Activated naive CD4-positive, alpha-beta T cell treated with anti-CD3 and anti-CD28 coated beads for 36 hours (primary cell): ENCODE measurements around the gene ALK. TPM values are rescaled to one million over a fixed set of nuclear protein-coding genes. Genes with fewer than 3 reads are reported as not detected.
A peak's percentile ranks its signal among the peaks of the same experiment; 100 is the strongest.

Experiments
- CTCF ChIA-PET: fragments of 350-600 bp; sonication (Branson Sonifier 250); formaldehyde crosslinking; loops from one replicate; lab custom pipeline; 2021; ENCODE audit warnings: antibody characterized with exemption; lab: Charles Lee
- DNase-seq: peaks from one replicate; pipeline ENCODE4 v3.0.0-alpha.2; 2020
- H3K27ac Mint-ChIP-seq: one replicate; pipeline ENCODE4 v1.8.0; 2021; ENCODE audit warnings: mild to moderate bottlenecking, mixed read lengths
- H3K27me3 Mint-ChIP-seq: one replicate; pipeline ENCODE4 v1.8.0; 2021; ENCODE audit warnings: low read depth, mixed read lengths
- H3K36me3 Mint-ChIP-seq: one replicate; pipeline ENCODE4 v1.8.0; 2021; ENCODE audit warnings: low read depth, mixed read lengths
- H3K4me1 Mint-ChIP-seq: one replicate; pipeline ENCODE4 v1.8.0; 2021; ENCODE audit warnings: low read depth, mixed read lengths
- H3K4me3 Mint-ChIP-seq: one replicate; pipeline ENCODE4 v1.8.0; 2021; ENCODE audit warnings: mild to moderate bottlenecking, moderate library complexity, mixed read lengths
- H3K9me3 Mint-ChIP-seq: one replicate; pipeline ENCODE4 v1.8.0; 2021; ENCODE audit warnings: mixed read lengths
- intact Hi-C: fragments of 100-400 bp; cut with micrococcal nuclease; formaldehyde crosslinking; loops from one replicate; pipeline ENCODE4 v1.15.1; 2023
- total RNA-seq, 2 experiments: library from RNA; stranded (reverse); gene quantifications; one replicate each; pipeline ENCODE4 v1.2.3, GENCODE V29; 2021

Gene ALK
- total RNA-seq, 2 experiments from 2014 or later = not detected

- Mint-ChIP-seq H3K4me3 (no peak overlapping the region), H3K4me1 (no peaks in the 10 kb centered on the region)
- CTCF ChIA-PET = interaction anchor here (0.7 to 1.0 kb wide), 2 partner anchors 623 to 729 kb away, joined by 3 to 4 read pairs; no protein-coding TSS in a partner anchor
Observed at GRCh38 chr2:29296585-29296984, 624.8 kb downstream of the ALK start.

GRCh38 chr2:29295845-29296244, 625.5 kb downstream of the ALK start:
- peak; percentile 42 for DNase-seq
- H3K4me3 Mint-ChIP-seq = no peak overlapping the region
- no peak overlapping the region for H3K27ac Mint-ChIP-seq
- H3K36me3 Mint-ChIP-seq = no peaks in the 10 kb centered on the region
- intact Hi-C loops = loop anchor here (1.0 kb wide), 1 partner anchor 545 kb away; no protein-coding TSS in a partner anchor
- H3K9me3 Mint-ChIP-seq = no peaks in the 10 kb centered on the region
- CTCF ChIA-PET = interaction anchor here (0.7 to 1.0 kb wide), 2 partner anchors 29 to 624 kb away, joined by 3 read pairs; no protein-coding TSS in a partner anchor
- H3K27me3 Mint-ChIP-seq = peaks cover 14% of the 10 kb centered on the region
- no peaks in the 10 kb centered on the region for H3K4me1 Mint-ChIP-seq

More at GRCh38 chr2:29296585-29296984, 624.8 kb downstream of the ALK start:
- intact Hi-C loops = loop anchor here (1.0 kb wide), 1 partner anchor 545 kb away; no protein-coding TSS in a partner anchor
- Mint-ChIP-seq H3K36me3 (no peaks in the 10 kb centered on the region), H3K27me3 (peaks cover 13% of the 10 kb centered on the region), H3K9me3 (no peaks in the 10 kb centered on the region), H3K27ac (no peak overlapping the region)
- DNase-seq = no peak

DNA sequence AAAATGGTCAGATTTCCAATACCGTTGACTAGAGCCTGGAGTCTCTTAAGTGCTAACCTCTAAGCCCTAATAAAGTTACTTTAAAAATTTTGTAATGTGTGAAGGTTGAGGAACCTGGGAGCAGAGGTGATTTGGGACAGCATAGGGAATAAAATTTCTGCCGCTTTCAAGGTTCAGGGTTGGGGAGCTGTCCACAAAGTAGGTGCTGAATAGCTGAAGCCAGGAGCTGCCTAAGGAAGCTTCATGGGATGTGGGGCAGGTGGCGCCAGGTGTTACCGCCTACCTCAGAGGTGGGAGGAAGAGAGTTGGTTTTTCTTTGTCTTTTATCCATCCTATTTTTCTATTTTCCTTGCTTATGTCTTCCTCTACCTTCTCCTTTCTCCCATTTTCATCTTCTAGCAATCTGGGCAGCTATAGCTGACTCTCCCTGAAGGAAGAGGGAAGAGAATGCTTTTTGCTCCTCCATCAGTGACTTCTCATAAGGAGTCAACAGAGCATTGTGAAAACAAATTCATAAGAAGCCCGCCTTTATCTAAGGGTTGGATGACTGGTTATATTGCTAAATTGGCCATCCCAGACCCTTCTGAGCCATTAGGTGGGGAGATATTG, 627.5 kb downstream of the ALK start:
- no peaks in the 10 kb centered on the region for H3K36me3 Mint-ChIP-seq
- DNase-seq = peak; percentile 57
- H3K27ac Mint-ChIP-seq = no peak overlapping the region
- intact Hi-C loops = no loop called here
- H3K4me3 Mint-ChIP-seq = no peak overlapping the region
- peaks cover 19% of the 10 kb centered on the region for H3K27me3 Mint-ChIP-seq
- no peaks in the 10 kb centered on the region for H3K9me3 Mint-ChIP-seq
- no peaks in the 10 kb centered on the region for H3K4me1 Mint-ChIP-seq
- CTCF ChIA-PET = interaction anchor here (0.6 to 0.9 kb wide), 2 partner anchors 15 to 1936 kb away, joined by 4 read pairs; no protein-coding TSS in a partner anchor

- Mint-ChIP-seq H3K36me3 (no peaks in the 10 kb centered on the region), H3K4me1 (no peaks in the 10 kb centered on the region), H3K4me3 (no peak overlapping the region), H3K9me3 (no peaks in the 10 kb centered on the region), H3K27me3 (peaks cover 19% of the 10 kb centered on the region), H3K27ac (no peak overlapping the region)
- DNase-seq = no peak
- intact Hi-C loops = no loop called here
- CTCF ChIA-PET = interaction anchor here (0.6 kb wide), 1 partner anchor 197 kb away, joined by 4 read pairs; no protein-coding TSS in a partner anchor
Observed at GRCh38 chr2:29290293-29291047, 630.9 kb downstream of the ALK start.

DNA sequence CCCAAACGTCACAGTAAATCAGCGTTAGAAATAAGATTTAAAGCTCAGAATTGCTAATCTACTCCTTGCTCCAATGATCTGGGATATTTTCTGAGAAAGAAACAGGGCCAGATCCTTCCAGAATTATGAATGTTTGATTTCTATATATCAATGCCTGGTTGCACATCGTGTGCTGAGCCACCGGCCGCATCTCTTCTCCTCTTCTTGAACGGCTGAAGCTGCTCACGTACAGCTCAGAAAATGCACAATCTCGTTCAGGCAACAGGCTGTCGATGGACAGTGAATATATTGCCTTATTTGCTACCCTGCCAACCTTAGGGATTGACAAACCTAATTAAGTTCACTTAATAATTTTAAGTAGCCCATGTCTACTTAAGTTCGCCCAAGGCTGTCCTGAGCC, 636.7 kb downstream of the ALK start:
- intact Hi-C loops = no loop called here
- no peak for DNase-seq
- Mint-ChIP-seq H3K4me1 (no peaks in the 10 kb centered on the region), H3K9me3 (no peaks in the 10 kb centered on the region), H3K4me3 (no peak overlapping the region), H3K27ac (no peak overlapping the region), H3K27me3 (peaks cover 4% of the 10 kb centered on the region), H3K36me3 (no peaks in the 10 kb centered on the region)
- CTCF ChIA-PET = interaction anchor here (0.6 to 1.1 kb wide), 2 partner anchors 7 to 24 kb away, joined by 4 to 6 read pairs; no protein-coding TSS in a partner anchor

DNA sequence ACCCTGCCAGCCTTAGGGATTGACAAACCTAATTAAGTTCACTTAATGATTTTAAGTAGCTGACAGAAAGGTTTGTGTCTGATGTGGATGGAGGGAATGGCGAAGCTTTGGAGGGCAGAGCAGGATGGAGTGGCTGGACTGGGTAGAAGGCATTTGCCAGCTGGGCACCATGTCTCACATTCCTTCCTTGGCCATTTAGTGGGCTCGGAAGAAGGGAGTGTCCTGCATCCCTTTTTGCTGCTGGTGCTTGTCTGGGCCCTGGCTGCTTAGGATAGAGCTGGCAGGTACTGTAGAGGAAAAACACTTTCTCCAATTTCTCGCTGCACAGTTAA, 639.5 kb downstream of the ALK start:
- intact Hi-C loops = no loop called here
- no peak overlapping the region for H3K4me3 Mint-ChIP-seq

GRCh38 chr2:29281086-29281915, 640.1 kb downstream of the ALK start:
- Mint-ChIP-seq H3K4me1 (no peaks in the 10 kb centered on the region), H3K4me3 (no peak overlapping the region), H3K27ac (no peak overlapping the region), H3K36me3 (no peaks in the 10 kb centered on the region), H3K27me3 (peaks cover 4% of the 10 kb centered on the region), H3K9me3 (no peaks in the 10 kb centered on the region)
- DNase-seq = no peak
- CTCF ChIA-PET = no interaction called here
- intact Hi-C loops = no loop called here

More for the DNA sequence above, 639.5 kb downstream of the ALK start:
- no peaks in the 10 kb centered on the region for H3K4me1 Mint-ChIP-seq
- H3K27ac Mint-ChIP-seq = no peak overlapping the region
- DNase-seq = no peak
- CTCF ChIA-PET = no interaction called here
- no peaks in the 10 kb centered on the region for H3K36me3 Mint-ChIP-seq
- peaks cover 4% of the 10 kb centered on the region for H3K27me3 Mint-ChIP-seq
- H3K9me3 Mint-ChIP-seq = no peaks in the 10 kb centered on the region

- intact Hi-C loops = no loop called here
- Mint-ChIP-seq H3K27ac (no peak overlapping the region), H3K36me3 (no peaks in the 10 kb centered on the region), H3K4me3 (no peak overlapping the region), H3K4me1 (no peaks in the 10 kb centered on the region), H3K9me3 (no peaks in the 10 kb centered on the region), H3K27me3 (peaks cover 7% of the 10 kb centered on the region)
- CTCF ChIA-PET = no interaction called here
- no peak for DNase-seq
Observed at GRCh38 chr2:29278966-29279365, 642.4 kb downstream of the ALK start.

DNA sequence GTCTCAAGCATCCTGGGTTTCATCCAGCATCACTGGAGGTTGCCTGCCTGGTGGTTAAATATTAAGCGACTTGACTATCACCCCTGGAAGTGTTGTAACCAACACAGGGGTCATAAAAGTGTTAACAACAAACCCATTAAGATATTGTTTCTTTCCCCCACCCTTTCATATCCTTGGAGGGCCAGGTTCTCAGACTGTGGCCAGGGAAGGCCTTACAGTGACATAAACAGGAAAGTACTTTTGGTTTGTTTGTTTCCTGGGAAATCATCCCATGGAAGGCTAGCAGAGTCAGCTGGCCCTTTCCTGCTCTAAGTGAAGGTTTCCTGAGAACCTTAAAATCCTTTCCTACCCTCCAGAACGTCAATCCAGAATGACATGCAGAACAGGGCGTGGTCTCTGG, 645.2 kb downstream of the ALK start:
- intact Hi-C loops = no loop called here
- Mint-ChIP-seq H3K9me3 (no peaks in the 10 kb centered on the region), H3K36me3 (no peaks in the 10 kb centered on the region), H3K27ac (no peak overlapping the region), H3K4me3 (no peak overlapping the region), H3K4me1 (no peaks in the 10 kb centered on the region), H3K27me3 (peaks cover 11% of the 10 kb centered on the region)
- CTCF ChIA-PET = no interaction called here
- DNase-seq = no peak

GRCh38 chr2:29275186-29275585, 646.2 kb downstream of the ALK start:
- Mint-ChIP-seq H3K9me3 (no peaks in the 10 kb centered on the region), H3K4me3 (no peak overlapping the region), H3K36me3 (no peaks in the 10 kb centered on the region), H3K4me1 (no peaks in the 10 kb centered on the region), H3K27me3 (peaks cover 6% of the 10 kb centered on the region), H3K27ac (no peak overlapping the region)
- CTCF ChIA-PET = no interaction called here
- no peak for DNase-seq
- intact Hi-C loops = no loop called here

DNA sequence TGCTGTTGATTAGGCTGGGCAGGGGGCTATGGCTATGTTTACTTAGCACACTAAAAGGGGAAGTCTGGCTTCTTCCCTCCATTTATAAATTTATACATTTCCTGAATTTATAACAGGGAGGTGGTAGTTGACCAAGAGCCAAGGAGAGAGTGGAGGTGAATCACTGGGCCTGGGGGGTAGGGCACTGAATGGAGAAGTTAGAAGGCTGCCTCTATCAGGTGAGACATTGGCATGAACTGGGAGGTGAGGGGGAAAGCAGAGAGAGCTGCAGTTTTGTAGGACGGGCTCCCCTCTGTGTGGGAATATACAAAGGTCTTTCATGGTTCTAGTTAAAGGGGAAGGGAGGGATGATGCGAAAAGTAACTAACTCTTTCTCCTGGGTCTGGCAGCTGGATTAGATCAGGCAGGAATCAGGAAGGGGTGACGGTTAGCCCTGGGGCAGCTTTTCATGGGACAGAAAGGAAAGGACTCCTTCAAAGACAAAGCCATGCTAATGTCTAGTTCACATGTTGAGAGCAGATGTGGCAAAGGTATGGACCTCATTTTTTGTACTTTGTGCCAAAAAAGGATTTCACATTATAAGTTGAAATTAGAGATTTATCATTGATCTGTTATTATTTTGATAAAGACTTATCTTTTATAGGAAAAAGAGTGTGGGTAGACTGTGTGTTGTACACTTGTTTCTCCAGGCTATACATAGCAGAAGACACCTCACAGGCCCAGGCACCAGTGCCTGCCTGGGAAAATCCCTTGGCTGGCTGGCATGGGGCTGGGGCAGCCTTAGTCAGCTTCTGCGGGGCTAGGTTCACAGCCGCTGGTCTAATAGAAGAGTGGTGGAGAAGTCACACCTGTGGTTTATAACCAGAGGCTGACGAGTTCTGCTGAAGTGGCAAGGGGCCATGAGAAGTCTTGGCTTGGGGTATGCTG, 647.4 kb downstream of the ALK start:
- Mint-ChIP-seq H3K4me1 (no peaks in the 10 kb centered on the region), H3K9me3 (no peaks in the 10 kb centered on the region), H3K27ac (no peak overlapping the region), H3K27me3 (peaks cover 6% of the 10 kb centered on the region), H3K36me3 (no peaks in the 10 kb centered on the region), H3K4me3 (no peak overlapping the region)
- intact Hi-C loops = no loop called here
- no peak for DNase-seq
- CTCF ChIA-PET = no interaction called here
